ENCODE results near the gene OGT. TPM values are rescaled to one million over a fixed set of nuclear protein-coding genes. Genes with fewer than 3 reads are reported as not detected.

The OGT gene
- polyA plus RNA-seq, 3 donors: 11.7 to 310 (median 14.0) TPM

DNA sequence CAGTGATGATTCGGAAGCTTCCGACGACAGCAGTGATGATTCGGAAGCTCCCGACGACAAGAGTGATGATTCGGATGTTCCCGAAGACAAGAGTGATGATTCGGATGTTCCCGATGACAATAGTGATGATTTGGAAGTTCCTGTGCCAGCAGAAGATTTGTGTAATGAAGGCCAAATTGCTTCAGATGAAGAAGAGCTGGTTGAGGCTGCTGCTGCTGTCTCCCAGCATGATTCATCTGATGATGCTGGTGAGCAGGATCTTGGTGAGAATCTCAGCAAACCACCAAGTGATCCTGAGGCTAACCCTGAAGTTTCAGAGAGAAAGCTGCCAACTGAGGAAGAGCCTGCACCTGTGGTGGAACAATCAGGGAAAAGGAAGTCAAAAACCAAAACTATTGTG is 71.2 kb downstream of the OGT start:
- Mint-ChIP-seq H3K27me3 (ENCODE audit: low read depth in 3 of 3) (peaks cover 0 to 7% (median 0%) of the 10 kb centered on the region in 3 donors), H3K4me1 (no peaks in the 10 kb centered on the region), H3K27ac (peak overlapping the region in 1 of 7 donors; percentile 41), H3K9me3 (peaks cover 0 to 4% (median 1%) of the 10 kb centered on the region in 7 donors), H3K36me3 (peaks cover 76 to 78% of the 10 kb centered on the region in 2 donors), H3K4me3 (no peak overlapping the region)
- Histone ChIP-seq H3K9me3 (replicated peaks in 1 of 2; ENCODE audit: control insufficient read depth in 1 of 2, insufficient read depth in 1 of 2, low read length in 2 of 2) (no peaks in the 10 kb centered on the region), H4K20me1 (ENCODE audit: insufficient read depth, low read length) (no peaks in the 10 kb centered on the region), H3K36me3 (replicated peaks in 1 of 2; ENCODE audit: control insufficient read depth in 1 of 2, insufficient read depth in 2 of 2, low read length in 2 of 2) (peaks cover 52 to 86% of the 10 kb centered on the region in 2 donors), H3K4me1 (ENCODE audit: control insufficient read depth in 1 of 2, insufficient read depth in 2 of 2, low read length in 2 of 2) (no peaks in the 10 kb centered on the region), H3K4me2 (replicated peaks; ENCODE audit: extremely low read depth, low read length, poor library complexity, severe bottlenecking) (no peak overlapping the region), H3K9ac (ENCODE audit: insufficient read depth, low read length, poor library complexity, severe bottlenecking) (no peak overlapping the region), H3K27ac (ENCODE audit: low read depth in 1 of 2, low read length in 2 of 2) (no peak overlapping the region), H3K27me3 (ENCODE audit: control insufficient read depth in 2 of 2, insufficient read depth in 2 of 2, low read length in 2 of 2) (no peaks in the 10 kb centered on the region), H3K79me2 (ENCODE audit: insufficient read depth, low read length) (no peaks in the 10 kb centered on the region), H3K4me3 (replicated peaks in 1 of 3; ENCODE audit: low read depth in 2 of 3, low read length in 3 of 3) (no peak overlapping the region), H2AFZ (ENCODE audit: insufficient read depth, low read depth, low read length, poor library complexity, severe bottlenecking) (no peak overlapping the region)
- WGBS (ENCODE audit: insufficient coverage): over 99% methylated on average over 10 of the region's 10 CpGs
- TF ChIP-seq, protein P1, sequence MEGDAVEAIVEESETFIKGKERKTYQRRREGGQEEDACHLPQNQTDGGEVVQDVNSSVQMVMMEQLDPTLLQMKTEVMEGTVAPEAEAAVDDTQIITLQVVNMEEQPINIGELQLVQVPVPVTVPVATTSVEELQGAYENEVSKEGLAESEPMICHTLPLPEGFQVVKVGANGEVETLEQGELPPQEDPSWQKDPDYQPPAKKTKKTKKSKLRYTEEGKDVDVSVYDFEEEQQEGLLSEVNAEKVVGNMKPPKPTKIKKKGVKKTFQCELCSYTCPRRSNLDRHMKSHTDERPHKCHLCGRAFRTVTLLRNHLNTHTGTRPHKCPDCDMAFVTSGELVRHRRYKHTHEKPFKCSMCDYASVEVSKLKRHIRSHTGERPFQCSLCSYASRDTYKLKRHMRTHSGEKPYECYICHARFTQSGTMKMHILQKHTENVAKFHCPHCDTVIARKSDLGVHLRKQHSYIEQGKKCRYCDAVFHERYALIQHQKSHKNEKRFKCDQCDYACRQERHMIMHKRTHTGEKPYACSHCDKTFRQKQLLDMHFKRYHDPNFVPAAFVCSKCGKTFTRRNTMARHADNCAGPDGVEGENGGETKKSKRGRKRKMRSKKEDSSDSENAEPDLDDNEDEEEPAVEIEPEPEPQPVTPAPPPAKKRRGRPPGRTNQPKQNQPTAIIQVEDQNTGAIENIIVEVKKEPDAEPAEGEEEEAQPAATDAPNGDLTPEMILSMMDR (IDR thresholded peaks at IDR 0.05): no peak
- DNase-seq: no peak
- intact Hi-C loops (cut with micrococcal nuclease): no loop called here

DNA sequence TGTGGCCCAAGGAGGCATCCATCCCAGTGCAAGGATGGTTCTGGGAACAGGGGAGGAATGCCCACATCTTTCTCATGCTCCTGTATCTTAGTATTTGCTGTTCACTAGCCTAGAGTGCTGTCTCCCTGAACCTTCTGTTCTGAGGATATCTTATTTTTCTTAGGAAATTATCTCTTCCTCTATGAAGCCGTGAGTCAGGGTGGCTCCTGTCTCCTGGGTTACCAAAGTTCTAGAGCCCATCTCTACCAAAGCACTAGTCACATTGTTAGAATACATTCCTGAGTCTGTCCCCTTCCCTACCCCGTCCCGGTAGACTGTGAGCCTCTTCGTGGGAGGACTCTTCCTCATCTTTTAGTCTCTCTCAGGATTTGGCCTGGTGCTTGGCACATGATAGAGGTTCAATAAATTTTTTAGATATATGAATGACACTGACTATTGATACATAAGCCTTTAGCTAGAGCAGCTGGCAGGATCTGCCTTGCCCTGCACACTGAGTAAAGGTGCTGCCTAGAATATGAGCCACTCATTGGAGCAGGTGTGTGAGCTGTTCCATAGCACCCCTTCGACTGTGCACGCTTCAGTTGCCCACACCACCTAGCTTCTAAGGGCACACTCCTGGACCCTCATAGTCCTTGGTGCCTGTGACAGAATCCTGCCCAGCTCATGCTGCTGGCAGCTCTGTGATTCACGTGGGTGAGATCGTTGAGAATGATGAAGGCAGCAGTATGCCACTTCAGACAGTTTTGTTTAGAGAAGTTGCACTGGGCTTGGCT is 72.1 kb downstream of the OGT start:
- H2AFZ ChIP-seq (ENCODE audit: insufficient read depth, low read depth, low read length, poor library complexity, severe bottlenecking): no peak overlapping the region
- peaks cover 51 to 86% of the 10 kb centered on the region in 2 donors for H3K36me3 ChIP-seq (replicated peaks in 1 of 2; ENCODE audit: control insufficient read depth in 1 of 2, insufficient read depth in 2 of 2, low read length in 2 of 2)
- no peak overlapping the region for H3K27ac ChIP-seq (ENCODE audit: low read depth in 1 of 2, low read length in 2 of 2)
- no peak for DNase-seq
- TF ChIP-seq, protein P1 (IDR thresholded peaks at IDR 0.05): no peak
- no peaks in the 10 kb centered on the region for H3K79me2 ChIP-seq (ENCODE audit: insufficient read depth, low read length)
- no peaks in the 10 kb centered on the region for H3K4me1 ChIP-seq (ENCODE audit: control insufficient read depth in 1 of 2, insufficient read depth in 2 of 2, low read length in 2 of 2)
- Mint-ChIP-seq H3K9me3 (peaks cover 0 to 4% (median 1%) of the 10 kb centered on the region in 7 donors), H3K36me3 (peaks cover 79 to 81% of the 10 kb centered on the region in 2 donors), H3K4me1 (no peaks in the 10 kb centered on the region), H3K27me3 (ENCODE audit: low read depth in 3 of 3) (peaks cover 0 to 7% (median 0%) of the 10 kb centered on the region in 3 donors), H3K27ac (no peak overlapping the region), H3K4me3 (no peak overlapping the region)
- H3K4me3 ChIP-seq (replicated peaks in 1 of 3; ENCODE audit: low read depth in 2 of 3, low read length in 3 of 3): no peak overlapping the region
- H3K9ac ChIP-seq (ENCODE audit: insufficient read depth, low read length, poor library complexity, severe bottlenecking): no peak overlapping the region
- no peaks in the 10 kb centered on the region for H4K20me1 ChIP-seq (ENCODE audit: insufficient read depth, low read length)
- no peaks in the 10 kb centered on the region for H3K27me3 ChIP-seq (ENCODE audit: control insufficient read depth in 2 of 2, insufficient read depth in 2 of 2, low read length in 2 of 2)
- intact Hi-C loops (cut with micrococcal nuclease): no loop called here
- 100% methylated on average over 2 of the region's 8 CpGs for WGBS (ENCODE audit: insufficient coverage)
- H3K9me3 ChIP-seq (replicated peaks in 1 of 2; ENCODE audit: control insufficient read depth in 1 of 2, insufficient read depth in 1 of 2, low read length in 2 of 2): no peaks in the 10 kb centered on the region
- no peak overlapping the region for H3K4me2 ChIP-seq (replicated peaks; ENCODE audit: extremely low read depth, low read length, poor library complexity, severe bottlenecking)
